GM19324 (cell line): Measurements from ENCODE around the gene SIK3.

Experiments
- ATAC-seq: cut with Tn5 transposase; IDR thresholded peaks from one replicate; pipeline ENCODE4 v1.9.1; 2021; ENCODE audit warnings: mild to moderate bottlenecking, moderate library complexity; ENCODE audit not compliant: unreplicated experiment, low FRiP score

SIK3 gene

DNA sequence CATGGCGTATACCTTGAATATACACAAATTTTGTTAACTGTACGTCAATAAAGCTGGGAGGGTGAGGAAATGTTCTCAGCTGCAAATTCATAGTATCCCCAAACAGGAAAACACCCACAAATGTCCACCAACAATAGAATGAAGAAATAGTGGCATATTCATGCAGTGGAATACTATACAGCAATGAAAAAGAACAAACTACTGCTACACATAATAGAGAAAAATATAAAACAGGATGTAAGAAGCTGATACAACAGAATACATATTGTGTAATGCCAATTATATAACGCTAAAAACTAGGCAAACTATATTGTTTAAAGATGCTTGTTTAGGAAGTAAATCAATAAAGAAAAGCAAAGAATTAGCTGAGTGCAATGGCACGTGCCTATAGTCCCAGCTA lies 81.5 kb downstream of the SIK3 start:
- no peak for ATAC-seq

DNA sequence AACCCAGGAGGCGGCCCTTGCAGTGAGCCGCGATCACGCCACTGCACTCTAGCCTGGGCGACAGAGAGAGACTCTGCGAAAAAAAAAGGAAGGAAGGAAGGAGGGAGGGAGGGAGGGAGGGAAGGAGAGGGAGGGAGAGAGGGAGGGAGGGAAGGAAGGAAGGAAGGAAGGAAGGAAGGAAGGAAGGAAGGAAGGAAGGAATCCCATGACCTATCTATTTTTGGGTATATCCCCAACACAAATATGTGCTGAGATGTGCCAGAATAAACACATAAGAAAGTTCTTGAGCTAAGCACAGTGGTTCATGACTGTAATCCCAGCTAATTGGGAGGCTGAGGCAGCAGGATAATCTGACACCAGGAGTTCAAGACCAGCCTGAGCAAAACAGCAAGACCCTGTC lies 82.0 kb downstream of the SIK3 start:
- ATAC-seq, result no peak

DNA sequence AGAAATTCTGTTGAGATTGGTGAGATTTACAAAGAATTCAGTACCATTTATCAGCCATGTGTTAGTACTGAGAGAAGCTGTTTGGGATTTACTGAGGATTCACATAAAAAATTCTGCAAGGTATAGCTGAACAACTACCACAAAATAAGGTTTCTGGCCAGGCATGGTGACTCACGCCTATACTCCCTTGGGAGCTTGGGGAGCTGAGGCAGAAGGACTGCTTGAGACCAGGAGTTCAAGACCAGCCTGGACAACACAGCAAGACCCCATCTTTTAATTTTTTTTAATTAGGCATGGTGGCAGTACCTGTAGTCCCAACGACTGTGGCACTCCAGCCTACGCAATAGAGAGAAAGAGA lies 86.7 kb downstream of the SIK3 start:
- ATAC-seq, result no peak

DNA sequence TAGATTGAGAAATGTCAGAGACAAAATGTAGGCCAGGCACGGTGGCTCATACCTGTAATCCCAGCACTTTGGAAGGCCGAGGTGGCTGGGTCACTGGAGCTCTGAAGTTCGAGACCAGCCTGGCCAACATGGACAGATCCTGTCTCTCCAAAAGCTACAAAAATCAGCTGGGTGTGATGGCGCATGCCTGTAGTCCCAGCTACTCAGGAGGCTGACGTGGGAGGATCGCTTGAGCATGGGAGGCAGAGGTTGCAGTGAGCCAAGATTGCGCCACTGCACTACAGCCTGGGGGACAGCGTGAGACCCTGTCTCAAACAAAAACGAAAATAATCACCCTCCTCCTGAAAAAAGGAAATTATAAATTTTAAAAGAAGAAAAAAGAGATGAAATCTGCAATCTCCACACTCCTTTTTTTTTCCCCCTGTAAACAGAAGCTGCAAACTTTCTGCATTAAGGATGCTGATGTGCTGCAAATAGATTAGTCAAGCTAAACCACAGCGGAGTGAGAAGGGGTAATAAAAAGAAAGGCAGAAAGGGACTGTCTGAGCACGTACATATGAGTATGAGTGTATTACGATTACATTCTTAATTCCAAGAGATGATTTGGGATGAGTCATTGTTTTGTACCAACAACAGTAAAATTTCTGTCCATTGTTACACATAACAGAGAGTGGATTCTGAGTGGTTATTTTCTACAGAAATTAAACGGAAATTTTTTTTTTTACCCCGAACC lies 87.3 kb downstream of the SIK3 start:
- no peak for ATAC-seq

DNA sequence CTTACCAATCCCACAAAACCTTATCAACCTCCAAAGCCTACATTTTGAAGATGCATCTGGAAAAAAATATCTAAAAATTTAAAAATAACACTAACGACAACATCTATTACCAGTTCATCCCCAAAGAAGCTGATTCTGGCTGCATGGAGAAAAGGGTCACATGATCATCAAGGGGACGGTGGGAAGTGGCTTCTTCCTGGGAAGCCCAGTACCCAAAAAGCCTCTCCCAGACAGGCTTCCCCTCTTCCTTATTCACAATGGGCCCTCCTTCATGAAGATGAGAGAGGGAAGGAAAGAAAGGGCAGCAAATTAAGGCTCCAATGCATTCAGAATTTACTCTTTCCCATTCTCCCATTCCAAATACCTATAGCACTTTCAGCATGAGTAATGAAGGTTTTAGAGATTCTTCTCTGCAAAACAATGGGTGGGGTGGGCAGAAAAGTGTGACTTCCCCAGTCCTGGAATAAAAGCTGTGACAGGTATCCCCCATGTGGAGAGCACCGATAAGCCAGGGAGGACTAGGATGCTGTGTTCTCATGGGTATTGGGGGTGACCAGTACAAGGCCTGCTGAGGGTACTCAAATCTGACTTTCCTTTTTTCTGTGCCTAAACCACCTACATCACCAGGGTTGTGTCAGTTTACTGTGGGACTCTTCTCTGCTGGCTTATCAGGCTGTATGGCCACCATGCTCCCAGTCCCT lies 88.2 kb downstream of the SIK3 start:
- ATAC-seq, result no peak

DNA sequence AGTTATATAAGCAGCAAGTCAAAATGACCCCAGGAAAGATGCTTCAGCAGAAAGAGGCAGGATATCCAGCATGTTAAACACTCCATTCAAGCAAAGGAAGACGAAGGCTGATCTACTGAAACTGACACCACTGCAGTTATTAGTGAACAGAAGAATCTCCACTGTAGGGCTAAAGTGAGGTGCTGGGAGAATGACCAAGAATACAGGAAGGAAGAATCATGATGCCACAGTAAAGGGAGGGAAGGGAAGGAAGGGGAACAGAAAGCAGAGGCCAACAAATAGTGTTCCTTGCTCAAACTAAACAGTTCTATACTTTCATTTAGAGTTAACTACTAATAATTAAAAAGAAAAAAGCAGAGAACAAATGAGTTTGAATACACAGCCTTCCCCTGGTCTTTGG lies 92.5 kb downstream of the SIK3 start:
- ATAC-seq, result no peak

DNA sequence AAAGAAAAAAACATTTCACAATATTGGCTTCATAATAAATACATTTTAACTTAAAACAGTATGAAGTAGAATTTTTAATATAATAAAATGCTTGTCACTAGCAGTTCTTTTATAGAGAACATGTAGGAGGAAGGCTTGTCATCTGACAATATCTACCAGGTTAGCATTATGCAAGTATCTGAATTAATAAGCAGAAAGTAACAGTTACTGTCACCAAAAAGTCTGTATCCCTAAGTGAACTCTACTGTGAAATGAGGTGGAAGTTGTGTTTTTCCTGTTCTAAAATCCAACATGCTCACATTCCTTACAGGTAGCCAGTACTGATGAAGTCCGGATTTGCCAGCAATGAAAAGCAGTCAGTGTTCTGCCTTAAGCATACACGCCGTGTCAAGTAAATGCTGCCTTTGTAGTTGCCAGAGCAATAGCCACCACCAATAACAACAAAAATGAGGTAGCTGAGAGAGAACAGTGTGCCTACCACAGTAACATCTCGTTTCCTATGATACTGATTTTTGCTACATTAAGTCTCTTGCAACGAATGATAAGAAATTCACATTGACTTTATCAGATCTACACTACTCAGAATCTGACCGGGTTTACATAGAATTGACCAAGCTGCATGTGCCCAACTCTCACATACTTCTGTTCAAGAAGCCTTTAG lies 95.5 kb downstream of the SIK3 start:
- no peak for ATAC-seq

DNA sequence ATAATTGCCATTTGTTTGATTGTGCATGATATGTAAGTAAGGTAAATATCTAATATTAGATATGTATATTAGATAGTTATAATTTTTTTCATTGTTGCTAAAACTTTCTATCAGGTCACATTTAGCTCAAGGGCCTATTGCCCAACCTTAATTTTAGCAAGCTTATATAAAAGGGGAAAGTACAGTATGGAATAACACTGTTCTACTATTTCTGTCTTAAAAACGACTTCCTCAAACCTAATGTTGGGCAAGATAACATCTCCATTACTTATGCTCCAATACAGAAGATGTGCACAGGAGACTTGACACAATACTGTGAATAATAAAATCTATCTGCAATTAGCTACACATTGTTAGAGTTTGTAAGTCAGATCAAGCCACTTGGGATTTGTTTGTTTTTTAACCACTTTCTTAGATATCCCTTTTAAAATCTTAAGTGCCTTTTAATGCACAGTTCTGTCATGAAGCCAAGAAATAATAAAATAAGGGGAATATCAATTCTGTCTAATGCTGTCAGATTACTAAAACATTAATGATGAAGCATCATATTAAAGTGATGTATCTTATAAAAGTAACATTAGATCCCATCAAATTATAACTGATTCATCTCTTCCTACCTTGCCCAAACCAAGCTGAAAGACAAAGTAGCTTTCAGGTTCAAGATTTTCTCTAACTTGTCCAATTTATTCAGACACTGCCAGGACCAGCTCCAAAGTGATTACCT lies 98.1 kb downstream of the SIK3 start:
- no peak for ATAC-seq

DNA sequence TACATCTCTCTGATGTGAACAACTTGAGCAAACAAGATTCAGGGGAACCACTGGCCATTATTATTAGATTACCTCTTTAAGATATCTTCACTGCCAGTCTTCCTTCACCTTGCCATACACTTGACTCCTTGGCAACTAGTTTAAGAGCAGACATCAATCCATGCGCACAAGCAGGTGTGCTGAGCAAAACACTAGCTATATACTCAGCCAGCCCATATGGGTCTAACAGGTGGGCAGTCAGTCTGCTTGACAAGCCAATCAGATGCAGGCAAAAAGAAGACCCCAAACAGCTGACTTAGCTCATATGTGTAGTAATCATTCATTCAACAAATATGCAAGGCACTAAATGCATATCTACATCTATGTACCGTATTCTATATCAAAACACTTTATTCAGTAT lies 101.2 kb downstream of the SIK3 start:
- no peak for ATAC-seq

DNA sequence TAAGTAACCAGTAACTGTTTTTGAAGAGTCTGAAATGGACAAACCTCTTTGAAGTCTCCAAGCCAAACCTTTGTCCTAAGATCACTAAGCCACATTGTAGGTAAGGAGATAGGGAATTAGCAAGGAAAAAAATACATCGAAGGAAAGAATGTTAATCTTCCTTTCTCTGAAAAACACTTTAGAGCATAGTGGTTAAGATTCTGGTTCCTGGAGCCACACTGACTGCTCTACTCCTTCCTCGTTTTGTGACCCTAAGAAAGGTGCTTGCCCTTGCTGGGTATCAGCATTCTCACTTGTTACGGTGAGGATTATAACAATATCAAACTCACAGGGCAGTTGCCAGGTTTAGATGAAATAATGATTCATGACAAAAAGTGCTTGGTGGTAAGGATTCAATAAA lies 104.0 kb downstream of the SIK3 start:
- no peak for ATAC-seq

DNA sequence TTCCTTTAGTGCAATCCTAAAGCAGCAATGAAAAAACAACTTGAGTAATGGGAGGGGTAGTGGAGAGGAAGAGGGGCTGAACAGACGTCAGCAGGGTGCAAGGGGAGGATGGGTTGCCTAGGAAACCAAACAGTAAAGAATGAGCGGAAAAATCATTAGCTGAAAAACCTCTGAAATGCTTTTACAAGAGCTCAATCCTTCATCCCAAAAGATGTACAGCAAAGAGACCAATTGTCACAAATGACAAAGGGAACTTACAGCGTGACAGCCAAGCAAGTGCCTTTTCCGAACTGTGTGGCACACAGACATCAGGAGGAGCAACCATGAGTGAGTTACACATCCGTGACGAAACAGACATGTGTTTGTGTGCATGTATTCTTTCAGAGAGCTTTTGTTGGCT lies 104.6 kb downstream of the SIK3 start:
- no peak for ATAC-seq

DNA sequence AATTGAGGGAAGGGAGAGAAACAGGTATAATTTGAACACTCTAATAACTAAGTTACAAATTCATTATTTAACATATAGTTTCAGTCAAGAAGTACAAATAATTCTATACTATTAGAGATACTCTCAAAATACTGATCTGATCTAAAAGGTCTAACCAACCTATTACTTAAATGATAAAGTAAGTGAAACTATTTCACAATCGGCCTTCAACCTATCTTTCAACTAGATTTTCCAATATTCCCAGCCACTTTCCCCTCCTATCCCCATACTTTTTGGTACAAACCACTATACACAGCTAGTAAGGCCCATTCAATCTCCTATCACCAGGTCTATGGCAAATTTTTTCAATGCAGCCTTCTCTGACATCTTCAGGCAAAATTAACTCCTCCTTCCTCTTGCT lies 106.7 kb downstream of the SIK3 start:
- no peak for ATAC-seq

DNA sequence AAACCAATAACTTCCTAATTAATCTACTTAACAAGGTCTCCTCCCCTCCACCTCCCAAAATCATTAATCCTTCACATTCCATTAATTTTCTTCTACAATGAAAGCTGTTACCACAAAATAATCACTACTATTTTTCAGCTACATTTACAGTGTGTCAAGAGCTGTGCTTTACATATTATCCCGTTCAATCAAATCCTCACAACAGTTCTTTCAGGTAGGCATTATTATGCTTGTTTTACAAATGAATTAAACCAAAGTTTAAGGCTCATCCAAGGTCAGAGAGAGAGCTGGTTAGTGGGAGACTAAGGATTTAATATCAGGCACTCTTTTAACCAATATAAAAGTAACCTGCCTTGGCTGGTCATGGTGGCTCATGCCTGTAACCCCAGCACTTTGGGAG lies 107.4 kb downstream of the SIK3 start:
- ATAC-seq, result no peak

DNA sequence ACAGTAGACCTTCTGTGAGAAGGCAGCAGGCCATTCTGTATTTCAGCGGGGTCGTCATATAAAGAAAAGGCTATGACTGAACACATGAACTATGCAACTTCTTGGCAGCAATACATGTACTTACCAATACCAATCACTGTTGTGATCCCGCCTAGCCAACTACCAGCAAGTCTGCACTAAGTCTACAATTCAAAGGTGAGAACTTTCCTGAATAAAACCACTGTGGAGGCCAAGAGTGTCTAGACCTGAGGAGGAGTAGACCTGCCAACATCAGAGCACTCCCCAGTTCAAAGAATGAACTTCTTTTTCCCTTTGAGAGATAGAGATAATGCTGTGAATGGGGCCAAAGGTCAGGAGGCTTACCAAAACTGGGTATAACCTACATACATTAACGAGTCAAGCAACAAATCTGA lies 108.2 kb downstream of the SIK3 start:
- ATAC-seq, result no peak

DNA sequence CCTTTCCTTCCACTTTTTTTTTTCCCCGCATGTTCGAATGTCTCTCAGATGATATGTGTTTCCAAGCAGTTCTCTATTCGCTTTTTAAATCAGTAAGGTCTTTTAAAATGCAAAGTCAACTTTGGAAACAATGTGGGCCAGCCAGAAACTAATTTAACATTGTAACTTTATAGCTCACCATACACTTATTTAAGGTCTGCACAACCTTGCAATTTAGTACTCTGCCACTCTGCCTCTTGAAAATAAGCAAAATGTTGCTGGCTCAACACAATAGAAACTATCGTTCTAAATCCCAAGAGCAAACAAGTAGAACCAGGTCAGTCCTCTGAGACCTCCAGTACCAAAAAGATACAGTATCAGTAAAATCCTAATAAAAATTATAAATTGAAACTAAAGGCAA lies 109.0 kb downstream of the SIK3 start:
- no peak for ATAC-seq

DNA sequence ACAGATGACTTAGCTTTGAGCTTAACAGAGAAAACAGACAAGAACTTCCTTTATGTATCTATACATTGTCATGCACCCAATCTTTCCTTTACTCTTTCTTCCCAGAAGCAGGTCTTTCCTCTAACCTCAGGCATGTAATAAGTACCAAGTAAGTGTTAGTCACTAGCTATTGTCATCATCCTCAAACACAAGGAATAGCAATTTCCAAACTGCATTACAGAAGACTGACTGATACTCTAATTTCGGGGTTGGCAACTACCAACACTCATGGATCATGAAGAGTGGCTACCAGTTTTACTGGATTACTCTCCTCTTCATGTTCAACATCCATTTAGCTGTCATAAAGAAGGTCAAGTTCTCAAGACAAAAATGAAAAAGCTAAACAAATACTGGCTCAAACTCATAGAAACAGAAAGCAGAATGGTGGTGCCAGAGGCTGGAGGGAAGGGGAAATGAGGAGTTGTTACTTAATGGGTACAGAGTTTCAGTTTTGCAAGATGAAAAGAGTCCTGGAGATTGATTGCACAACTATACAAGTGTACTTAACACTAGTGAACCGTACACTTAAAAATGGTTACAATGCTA lies 111.6 kb downstream of the SIK3 start:
- peak; percentile 57 for ATAC-seq

DNA sequence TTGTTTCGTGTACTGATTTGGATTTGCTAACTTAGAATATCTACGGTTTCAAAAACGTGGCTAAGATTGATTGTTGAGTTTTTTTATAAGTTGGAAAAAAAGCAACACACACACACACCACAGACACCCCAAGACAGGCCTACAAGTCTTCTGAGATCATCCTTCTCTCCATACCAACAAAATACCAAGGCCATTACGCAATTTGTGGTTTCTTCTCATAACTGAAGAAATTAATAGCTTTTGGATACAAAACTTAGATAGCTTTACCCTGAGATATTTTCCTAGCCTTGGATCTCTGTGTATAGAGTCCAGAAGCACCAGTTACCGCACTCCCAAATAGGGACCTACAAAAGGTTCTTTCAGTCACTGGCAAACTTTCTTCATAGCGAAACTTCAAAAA lies 113.6 kb downstream of the SIK3 start:
- no peak for ATAC-seq

DNA sequence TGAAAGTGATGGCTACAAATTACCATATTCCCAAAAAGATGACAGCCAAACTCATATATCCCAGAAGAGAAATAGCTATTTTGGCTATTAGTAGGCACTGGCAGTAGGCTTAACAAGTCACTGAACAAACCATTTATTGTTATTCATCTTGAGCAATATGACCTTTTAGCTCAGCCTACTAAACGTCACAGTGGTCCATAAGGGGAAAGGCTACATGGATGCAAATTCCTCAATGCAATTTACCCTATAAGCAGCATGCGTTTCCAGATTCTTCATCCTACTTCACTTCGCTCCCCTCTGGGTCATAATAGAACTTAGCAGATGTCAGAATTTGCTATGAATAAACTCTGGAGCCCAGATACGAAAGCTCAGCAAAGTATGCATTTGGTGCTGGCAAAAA lies 114.0 kb downstream of the SIK3 start:
- no peak for ATAC-seq

DNA sequence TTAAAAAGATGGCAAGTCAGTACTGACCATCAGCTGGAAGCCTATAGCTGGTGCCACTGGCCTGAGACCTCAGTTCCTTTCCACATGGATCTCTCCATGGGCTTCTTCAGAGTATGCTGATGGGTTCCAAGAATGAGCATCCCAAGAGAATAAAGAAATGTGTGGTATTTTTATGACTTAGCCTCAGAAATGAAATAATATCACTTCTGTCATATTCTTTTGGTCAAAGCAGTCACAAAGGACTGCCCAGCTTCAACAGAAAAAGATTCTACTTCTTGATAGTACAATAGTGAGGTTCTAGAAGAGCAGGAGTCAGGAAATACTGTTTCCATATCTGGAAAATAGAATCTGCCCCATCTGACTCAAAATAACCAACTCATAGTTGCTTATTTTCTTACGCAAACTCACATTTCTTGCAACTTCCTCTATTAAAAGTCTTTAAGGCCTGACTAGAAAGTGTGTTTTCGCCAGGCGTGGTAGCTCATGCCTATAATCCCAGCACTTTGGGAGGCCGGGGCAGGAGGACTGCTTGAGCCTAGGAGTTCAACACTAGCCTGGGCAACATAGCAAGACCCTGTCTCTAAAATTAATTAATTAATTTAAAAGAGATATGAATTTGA lies 116.9 kb downstream of the SIK3 start:
- no peak for ATAC-seq

DNA sequence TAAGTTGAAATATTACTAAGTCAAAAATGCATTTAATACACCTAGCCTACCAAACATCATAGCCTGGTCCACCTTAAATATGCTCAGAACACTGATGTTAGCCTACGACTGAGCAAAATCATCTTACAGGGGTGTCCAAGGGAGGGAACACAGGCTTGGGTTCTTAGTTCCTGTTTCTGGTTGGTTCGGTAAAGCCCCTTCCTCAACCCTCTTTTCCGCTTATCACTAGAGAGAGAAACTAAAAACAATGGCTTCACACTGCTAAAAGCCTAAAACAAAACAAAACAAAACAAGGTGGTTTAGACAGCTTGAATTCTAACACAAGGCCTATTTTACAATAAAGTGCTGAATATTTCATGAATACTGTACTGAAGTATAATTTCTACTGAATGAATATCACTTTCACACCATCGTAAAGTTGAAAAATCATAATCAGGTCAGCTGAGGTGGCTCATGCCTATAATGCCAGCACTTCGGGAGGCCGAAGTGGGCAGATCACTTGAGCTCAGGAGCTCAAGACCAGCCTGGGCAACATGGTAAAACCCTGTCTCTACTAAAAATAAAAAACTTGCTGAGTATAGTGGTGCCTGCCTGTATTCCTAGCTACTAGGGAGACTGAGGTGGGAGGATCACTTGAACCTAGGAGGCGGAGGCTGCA lies 118.0 kb downstream of the SIK3 start:
- peak; percentile 67 for ATAC-seq
